Stimulated activated CD8-positive, alpha-beta memory T cell treated with anti-CD3 and anti-CD28 coated beads, Interleukin-15, amount 100 ng/mL, for 1 hour (primary cell): Measurements from ENCODE around the gene CHAC2.
A peak's percentile ranks its signal among the peaks of the same experiment; 100 is the strongest.
"Not testable (repeated sequence)": the region's sequence is repeated elsewhere in the genome, so short reads cannot be mapped to it uniquely, and the experiment has no call there.

ENCODE experiments used
- DNase-seq: peaks from one replicate; pipeline ENCODE4 v3.0.0-alpha.2; 2020; ENCODE audit warnings: low read depth

CHAC2 gene

GRCh38 chr2:53767405-53768241 is at the start of gene CHAC2:
CHAC2 (plus strand) TSS chr2:53767804; CDS start chr2:53767887, 83 bp downstream.
- peak; percentile 53 for DNase-seq

- not testable (repeated sequence) for DNase-seq
These were observed 46.7 kb upstream of the CHAC2 start for GRCh38 chr2:53720944-53721343.

GRCh38 chr2:53724536-53724935 is 43.1 kb upstream of the CHAC2 start:
- DNase-seq, result no peak

GRCh38 chr2:53725662-53726061 is 41.9 kb upstream of the CHAC2 start:
- no peak for DNase-seq

GRCh38 chr2:53727921-53728320 is 39.7 kb upstream of the CHAC2 start:
- no peak for DNase-seq

GRCh38 chr2:53729143-53729762 is 38.4 kb upstream of the CHAC2 start:
- DNase-seq, result no peak

- DNase-seq, result no peak
These were observed 30.5 kb upstream of the CHAC2 start for GRCh38 chr2:53737091-53737490.

- no peak for DNase-seq
These were observed 28.6 kb upstream of the CHAC2 start for GRCh38 chr2:53739032-53739431.

- no peak for DNase-seq
These were observed 27.4 kb upstream of the CHAC2 start for GRCh38 chr2:53740170-53740569.

GRCh38 chr2:53744395-53745065 is 23.1 kb upstream of the CHAC2 start:
- DNase-seq, result no peak

GRCh38 chr2:53750041-53750768 is 17.4 kb upstream of the CHAC2 start:
- no peak for DNase-seq

- no peak for DNase-seq
These were observed 15.9 kb upstream of the CHAC2 start for GRCh38 chr2:53751728-53752127.

GRCh38 chr2:53752385-53752784 is 15.2 kb upstream of the CHAC2 start:
- DNase-seq, result no peak

- no peak for DNase-seq
These were observed 14.6 kb upstream of the CHAC2 start for GRCh38 chr2:53753041-53753440.

- no peak for DNase-seq
These were observed 12.5 kb upstream of the CHAC2 start for GRCh38 chr2:53755121-53755520.

GRCh38 chr2:53756644-53757043 is 11.0 kb upstream of the CHAC2 start:
- no peak for DNase-seq

GRCh38 chr2:53757206-53757605 is 10.4 kb upstream of the CHAC2 start:
- not testable (repeated sequence) for DNase-seq

GRCh38 chr2:53765767-53766166 is 1.8 kb upstream of the CHAC2 start:
- DNase-seq, result no peak

- no peak for DNase-seq
These were observed 588 bp downstream of the CHAC2 start for GRCh38 chr2:53768242-53768542.

GRCh38 chr2:53769318-53769945 is 1.8 kb downstream of the CHAC2 start:
- DNase-seq, result no peak

GRCh38 chr2:53770264-53770663 is 2.7 kb downstream of the CHAC2 start:
- DNase-seq, result no peak

- no peak for DNase-seq
These were observed 9.5 kb downstream of the CHAC2 start for GRCh38 chr2:53777134-53777533.
